Esophagus muscularis mucosa (tissue), 4 donors: ENCODE measurements around the gene LARP1B.

ENCODE experiments used
- EP300 ChIP-seq: sonication (generic); formaldehyde crosslinking; IDR thresholded peaks from one replicate; pipeline ENCODE4 v1.6.1; 2017; ENCODE audit warnings: antibody characterized with exemption
- POLR2A ChIP-seq: fragments of 450-650 bp; IDR thresholded peaks from one replicate; pipeline ENCODE4 v1.6.1; 2017; ENCODE audit warnings: antibody characterized with exemption, moderate library complexity, mild to moderate bottlenecking, low read depth
- POLR2AphosphoS5 ChIP-seq, 2 donors: sonication (generic); formaldehyde crosslinking; IDR thresholded peaks; one replicate each; pipeline ENCODE4 v1.6.1; 2017; ENCODE audit warnings: antibody characterized with exemption in 2 of 2
- TF ChIP-seq, protein P1 (sequence below), 3 experiments: fragments of 200-600 bp in 2 of 3; fragments of 450-650 bp in 1 of 3; sonication (generic) in 2 of 3; IDR thresholded peaks; one replicate each; pipeline ENCODE4 v1.5.1; 2017 to 2019; ENCODE audit warnings: antibody characterized with exemption in 3 of 3, mild to moderate bottlenecking in 2 of 3, moderate library complexity in 1 of 3

- TF ChIP-seq, protein P1, sequence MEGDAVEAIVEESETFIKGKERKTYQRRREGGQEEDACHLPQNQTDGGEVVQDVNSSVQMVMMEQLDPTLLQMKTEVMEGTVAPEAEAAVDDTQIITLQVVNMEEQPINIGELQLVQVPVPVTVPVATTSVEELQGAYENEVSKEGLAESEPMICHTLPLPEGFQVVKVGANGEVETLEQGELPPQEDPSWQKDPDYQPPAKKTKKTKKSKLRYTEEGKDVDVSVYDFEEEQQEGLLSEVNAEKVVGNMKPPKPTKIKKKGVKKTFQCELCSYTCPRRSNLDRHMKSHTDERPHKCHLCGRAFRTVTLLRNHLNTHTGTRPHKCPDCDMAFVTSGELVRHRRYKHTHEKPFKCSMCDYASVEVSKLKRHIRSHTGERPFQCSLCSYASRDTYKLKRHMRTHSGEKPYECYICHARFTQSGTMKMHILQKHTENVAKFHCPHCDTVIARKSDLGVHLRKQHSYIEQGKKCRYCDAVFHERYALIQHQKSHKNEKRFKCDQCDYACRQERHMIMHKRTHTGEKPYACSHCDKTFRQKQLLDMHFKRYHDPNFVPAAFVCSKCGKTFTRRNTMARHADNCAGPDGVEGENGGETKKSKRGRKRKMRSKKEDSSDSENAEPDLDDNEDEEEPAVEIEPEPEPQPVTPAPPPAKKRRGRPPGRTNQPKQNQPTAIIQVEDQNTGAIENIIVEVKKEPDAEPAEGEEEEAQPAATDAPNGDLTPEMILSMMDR (IDR thresholded peaks at IDR 0.05) = no peak
- TF ChIP-seq POLR2AphosphoS5 (IDR thresholded peaks at IDR 0.05) (no peak), POLR2A (no peak), EP300 (no peak)
These were observed 125.5 kb downstream of the LARP1B start for GRCh38 chr4:128186623-128187022.
